NCI-H510A treated with DMSO at 0.1 percent for 48 hours (cell line): ENCODE data around the gene NFIB.
A peak's percentile ranks its signal among the peaks of the same experiment; 100 is the strongest.

ENCODE experiments used
- DNase-seq: peaks from one replicate; lab custom pipeline; 2025; lab: John Stamatoyannopoulos, UW

The NFIB gene

DNA sequence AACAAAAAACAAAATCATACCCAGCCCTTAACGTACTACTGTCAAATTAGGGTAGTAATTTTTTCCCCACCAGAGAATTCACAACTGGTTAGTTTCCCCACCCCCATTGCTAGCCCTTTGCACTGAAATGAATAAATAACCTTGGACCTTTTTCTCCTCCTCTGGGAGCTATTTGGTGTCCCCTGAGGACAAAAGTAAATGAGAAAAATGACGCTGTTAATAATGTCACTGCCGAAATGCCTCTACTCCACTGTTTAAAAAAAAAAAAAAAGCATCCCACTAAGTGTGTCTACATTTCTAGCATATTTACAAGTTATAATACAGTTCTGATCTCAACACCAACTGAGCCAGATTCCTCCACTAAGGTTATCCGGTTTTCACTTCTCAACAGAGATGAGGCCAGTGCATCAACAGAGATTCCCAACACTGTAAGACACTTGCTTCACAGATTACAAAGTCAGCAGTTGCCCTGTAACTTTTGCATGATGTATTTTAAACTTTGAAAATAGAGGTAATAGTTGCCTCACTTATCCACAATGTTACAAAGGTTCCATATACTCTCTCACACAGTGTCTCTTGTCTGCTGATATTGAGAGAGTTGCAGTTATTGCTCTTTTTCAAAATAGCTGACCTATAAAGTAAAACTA lies 5.1 kb upstream of the NFIB start:
- no peak for DNase-seq

DNA sequence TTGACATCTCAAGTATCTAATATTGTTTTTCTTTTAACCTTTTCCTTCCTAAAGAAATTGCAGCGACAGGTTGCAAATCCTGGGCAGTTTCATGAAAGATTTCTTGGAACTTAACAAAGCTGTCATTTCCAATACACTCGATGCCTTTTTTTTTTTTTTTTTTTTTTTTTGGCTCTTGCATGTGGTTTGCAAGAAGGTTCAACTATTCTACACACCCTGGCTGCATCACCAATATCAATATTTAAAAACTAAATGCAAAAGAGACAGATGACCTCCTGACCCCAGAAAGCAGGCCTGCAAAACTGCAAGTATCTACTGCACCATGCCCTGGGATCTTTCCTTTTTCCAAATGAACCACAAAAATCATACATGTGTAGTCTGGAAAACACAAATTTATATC lies 4.4 kb upstream of the NFIB start:
- DNase-seq = no peak

DNA sequence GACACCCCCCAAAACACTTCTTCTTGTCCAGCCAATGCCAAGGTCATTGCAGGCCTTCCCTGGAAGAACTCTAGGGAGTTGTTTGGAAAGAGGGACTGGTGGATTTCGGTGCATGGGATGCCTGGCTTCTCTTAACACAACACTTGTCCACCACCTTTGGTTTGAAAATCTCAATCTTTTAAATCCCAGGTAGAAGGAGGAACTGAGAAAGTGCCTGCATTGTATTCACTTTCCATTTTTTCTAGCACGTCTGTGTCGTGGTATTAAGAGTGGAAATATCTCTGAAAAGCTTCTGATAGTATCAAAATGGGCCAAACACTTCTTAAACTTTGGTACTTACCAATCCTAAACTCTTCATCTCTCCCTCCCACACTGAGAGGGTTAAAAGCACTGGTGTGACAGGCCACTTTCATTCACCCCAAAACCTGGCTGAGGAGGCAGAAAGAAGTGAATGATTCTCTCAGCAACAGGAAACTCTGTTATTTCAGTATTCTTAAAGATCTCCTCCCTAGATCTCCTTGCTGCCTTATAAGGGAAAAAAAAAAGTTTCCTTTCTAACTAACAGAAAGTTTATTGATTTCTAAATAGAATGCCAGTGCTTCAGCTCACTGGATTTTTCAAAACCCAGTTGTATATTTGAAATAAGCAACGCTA lies 3.9 kb upstream of the NFIB start:
- no peak for DNase-seq

DNA sequence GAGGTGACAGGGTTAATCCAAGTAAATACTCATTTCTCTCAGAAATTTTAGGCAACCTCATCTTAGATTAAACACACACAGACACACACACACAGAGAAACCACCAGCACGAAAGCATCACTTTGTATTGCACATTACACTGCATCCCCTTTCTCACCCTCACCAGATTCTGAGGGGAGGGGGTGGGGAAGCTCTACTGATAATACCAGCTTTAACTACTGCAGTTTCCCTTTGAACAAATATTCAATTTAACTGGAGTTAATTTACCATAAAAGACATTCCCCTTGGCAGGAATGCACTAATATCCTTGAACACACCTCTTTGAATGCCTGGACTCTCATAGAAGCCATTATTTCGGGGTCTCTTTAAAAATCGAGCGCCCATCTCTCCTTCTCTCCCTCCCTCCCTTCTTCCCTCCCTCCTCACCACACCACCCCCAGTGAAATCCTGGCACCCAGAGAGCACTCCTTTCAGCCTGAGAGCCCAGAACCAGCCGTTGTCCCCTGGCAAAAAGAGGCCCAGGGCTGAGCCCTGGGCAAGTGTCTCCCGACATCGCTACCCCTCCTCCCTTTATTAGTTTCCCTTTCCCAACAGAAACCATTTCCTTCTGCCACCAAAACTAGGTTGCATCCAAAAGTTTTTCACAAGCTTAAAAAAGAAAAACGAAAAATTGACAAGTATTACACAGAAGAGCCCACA lies 2.8 kb upstream of the NFIB start:
- DNase-seq = no peak

DNA sequence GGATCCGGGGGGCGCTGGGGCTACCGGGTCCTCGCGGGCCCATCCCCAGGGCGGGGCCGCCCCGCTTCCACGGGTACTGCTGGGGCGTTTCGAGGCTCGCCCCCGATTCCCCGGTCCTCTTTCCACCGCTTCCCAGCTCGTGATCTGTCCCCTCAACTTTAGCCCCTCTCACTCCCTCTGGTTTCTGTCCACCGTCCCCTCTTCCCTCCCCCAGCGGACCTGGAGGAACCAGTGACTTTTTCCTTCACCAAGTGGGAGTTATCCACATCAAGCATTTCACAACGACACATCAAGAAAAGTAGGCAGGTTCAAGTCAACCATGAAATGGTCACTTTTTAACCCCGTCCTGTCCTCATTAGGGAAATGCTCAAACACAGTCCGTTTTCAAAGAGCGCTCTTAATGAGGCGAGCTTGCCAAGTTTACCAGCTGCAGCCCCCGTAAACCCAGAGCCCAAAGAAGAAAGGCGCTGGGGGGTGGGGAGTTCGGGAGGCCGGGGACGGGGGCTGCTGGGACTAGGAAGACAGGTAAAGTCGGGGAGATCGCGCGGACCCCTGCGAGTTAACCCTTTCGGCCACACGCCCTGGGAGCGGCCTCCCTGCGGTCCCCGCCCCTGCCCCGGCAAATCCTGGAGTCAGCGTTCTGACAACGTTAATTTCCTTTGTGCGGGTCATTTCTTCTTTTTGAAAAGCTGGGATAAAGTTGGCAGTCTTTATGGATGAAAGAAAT lies 2.1 kb upstream of the NFIB start:
- DNase-seq = peak; percentile 26

DNA sequence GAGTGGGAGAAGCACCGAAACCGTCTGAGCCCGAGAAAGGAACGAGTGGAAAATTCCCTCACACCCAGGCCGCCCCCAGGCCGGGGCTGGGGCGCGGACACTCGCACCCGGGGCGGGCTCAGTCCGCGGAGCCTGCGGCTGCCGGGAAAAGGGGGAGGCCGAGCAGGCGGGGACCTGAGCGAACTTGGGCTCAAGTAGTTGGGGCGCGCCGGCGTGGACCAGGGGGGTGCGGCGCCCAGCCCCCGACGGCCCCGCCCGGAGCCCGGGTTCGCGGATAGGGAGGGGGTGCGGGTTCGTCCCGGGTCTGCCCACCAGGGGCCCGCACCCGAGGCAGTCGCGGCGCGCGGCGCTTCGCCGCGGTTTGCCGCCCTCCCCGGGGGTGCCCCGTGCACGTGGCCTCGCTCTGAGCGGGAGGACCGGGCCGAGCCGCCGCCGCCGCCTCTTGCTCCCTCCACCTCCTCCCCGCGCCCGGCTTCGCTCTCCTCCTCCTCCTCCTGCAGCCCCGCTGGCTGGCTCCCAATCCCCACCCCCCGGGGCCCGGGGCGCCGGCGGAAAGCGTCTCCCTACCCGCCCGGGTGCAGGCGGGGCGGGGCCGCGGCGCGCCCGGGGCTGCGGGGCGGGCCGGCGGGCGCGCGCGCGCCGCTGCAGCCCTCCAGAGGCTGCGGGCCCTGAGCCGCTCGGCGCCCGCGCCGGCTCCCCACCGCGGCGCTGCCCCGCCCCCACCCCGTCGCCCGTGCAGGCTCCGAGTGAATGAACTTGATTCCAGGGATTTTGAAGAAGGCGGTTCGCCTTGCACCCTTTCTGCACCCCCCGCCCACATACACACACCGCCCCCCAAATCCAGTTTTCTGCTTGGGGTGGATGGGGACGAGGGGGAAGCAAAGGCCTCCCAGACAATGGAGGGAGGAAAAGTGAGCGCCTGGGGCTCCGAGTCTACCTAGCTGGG lies 1.3 kb upstream of the NFIB start:
- DNase-seq = peak; percentile 52

DNA sequence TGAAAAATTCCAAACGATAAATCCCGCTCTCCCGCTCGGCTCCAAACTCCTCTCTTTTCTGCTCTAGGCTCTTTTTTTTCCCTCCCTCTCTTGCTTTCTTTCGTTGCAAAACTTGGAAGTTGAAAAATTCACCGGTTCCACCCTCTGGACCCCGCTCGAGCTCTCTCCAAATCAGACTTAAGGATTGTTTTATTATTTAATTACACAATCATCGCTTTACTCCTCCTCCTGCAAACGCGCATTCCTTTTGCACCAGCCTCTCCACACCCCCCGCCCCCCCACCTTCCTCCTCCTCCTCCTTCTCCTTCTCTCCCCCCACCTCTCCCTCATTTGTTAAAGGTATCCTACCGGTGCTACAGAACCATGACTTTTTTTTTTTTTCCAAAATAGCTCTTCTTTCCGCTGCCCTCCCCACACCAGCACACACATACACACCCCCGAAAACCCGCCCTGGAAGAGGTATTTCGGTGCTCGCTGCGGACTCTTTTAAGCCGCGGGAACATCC lies 535 bp upstream of the NFIB start:
- DNase-seq = peak; percentile 28

DNA sequence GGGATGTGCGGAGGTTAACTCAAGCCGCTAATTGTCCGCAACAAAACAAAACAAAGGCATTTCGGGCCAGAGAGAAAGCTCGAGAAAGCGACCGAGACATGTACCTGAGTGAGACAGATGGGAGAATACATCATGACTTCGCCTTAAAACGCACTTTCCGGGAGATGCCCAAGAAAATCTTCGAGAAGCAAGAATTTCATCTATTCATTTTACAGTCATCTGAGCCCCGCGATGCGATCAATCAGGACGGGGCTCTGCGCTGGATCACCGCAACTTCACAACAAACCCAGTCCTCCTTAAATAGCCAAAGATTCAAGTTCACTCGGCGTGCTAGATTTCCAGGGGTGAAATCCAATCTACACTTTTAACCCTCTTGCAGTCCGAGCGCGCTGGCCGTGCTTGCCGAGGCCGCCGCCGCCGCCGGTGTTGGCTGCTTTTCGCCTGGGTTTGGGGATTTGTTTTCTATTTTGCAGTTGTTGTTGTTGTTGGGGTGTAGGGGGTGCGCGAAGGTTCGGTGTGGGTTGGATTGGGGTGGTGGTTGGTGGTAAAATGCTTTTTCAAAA lies 482 bp downstream of the NFIB start:
- no peak for DNase-seq

DNA sequence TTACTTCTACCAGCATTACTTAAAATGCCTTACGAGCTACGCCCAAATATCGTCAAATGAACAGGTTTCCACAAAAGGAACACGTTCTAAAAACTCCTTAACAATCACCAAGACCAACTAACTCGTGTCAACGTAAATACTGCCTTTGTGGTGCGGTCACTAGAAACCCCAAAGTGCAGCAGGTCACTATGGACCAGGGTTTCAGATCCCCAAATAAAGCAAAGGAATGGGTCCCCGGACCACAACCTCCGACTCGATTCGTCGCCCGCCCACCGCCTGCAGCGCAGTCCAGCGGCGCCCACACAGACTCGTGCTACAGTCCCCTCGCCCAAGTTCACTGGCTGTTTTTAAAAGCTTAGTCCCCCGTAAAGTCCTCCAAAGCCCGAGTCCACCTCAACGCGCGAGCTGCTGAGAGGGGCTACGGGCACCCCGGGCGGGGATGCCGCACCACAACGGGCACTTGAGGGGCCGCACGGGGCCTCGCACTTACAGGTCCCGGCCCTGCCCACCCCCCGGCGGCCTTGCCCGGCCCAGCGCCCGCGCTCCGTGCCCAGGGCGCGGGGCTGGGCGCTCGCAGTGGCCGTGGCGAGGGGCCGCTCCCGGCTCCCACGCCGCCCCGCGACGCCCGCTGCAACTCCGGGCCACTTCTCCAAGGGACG lies 1.1 kb downstream of the NFIB start:
- no peak for DNase-seq

DNA sequence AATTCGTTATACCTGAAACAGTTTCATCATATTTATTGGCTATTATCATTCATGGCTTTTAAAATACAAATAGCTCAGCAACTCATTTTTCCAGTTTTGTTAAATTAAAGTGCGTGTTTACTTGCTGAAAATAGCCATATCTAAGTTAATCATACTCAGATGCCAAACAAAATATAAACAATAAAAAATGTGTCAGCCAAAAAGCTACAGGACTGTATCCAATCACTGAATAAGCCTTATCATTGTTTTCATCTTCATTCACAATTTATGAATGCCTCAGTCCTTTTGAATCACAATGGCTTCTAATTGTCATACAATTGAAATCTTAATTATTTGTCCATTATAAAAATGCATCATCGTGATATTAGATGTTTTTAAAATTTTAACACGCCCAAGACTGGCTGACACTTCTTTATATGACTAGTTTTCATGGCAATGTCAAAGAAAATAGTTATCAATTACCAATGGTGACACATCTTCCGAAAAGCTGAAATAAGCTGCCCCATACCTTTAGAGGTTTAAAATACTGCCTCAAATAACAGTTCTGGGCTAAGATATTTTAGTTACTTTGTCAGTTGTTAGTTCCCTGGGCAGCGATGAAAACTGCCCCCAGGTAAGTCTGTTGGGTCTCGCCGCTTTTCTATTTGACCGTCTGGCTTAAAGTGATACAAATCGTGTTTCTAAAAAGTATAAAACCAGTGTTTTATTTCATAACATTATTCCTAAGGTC lies 1.8 kb downstream of the NFIB start:
- no peak for DNase-seq

DNA sequence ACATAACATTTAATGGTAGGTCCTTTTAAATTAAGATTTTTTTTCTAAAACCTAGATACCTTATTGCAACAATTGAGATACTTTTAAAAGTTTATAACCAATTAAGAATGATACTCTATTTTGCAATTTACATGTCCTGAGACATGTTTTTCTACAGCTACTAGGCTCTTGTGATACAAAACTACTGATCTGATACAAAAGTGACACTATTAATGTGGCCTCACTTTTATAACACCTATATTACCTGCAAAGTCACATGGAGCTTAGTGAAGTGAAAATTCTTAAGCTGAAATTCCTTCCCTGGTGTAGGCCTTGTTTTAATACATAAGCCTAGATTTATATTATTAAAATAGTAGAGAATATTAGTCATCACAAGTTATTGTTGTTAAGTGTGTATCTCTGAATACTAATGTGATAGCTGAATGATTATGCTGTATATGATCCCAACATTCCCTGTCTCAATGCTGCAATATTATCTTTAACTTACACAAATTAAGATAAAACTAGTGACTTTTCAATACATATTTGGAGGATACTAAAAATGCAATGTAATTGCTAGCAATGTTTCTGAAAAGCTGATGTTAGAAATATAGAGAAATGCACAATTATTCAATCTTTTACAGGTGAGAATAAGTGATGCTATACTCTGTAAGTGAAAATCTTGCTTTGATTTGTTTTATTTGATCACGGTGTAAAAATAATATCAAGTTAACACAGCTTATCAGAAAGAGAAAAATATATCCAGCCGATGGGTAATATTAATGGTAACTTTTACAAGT lies 2.6 kb downstream of the NFIB start:
- no peak for DNase-seq

DNA sequence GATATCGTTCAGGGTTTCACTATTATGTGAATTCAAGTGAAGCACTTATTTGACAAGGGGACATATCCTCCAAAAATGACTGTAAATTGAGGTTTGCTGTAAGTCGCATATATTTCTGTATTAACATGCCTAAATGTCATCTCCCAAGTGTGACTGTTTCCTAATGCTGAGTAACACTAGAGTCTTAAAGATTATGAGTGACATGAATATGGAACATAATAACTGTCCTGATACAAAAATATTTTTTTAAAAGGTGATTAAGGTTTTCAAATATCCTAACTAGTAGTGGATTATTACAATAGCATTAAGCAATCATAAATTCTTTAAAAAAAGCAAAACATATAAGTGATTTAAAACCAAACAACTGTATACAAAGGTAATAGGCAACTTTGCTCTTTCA lies 3.6 kb downstream of the NFIB start:
- DNase-seq = no peak

DNA sequence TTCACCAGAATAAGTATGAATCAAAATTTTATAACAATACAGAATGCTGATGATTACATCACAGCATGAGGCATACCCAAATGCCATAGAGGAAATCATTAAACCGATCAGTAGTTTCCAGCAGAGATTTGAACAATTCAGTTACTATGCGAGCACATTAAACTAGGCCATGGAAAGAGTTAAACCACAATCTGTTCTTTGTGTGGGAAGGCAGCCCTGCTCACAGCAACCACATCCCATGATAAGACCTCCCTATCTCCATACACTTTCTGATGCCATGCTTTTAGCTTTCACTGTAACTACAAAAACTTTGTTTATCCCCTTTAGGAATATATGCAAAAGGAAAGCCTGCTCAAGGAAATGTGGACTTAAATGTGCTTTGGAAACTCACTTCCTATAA lies 4.5 kb downstream of the NFIB start:
- DNase-seq = no peak

DNA sequence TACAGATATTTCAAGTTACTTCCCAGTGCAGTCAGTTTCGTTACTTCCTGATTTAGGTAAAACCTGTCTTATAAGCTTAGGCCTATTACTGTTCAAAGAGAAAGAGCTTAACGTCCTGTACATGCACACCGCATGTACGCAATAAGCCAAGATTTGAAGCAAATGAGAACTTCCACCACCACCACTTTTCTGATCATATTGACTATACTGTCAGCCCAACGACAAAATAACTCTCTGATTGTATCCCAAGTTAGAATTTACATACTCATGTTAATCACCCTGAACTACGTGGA lies 5.1 kb downstream of the NFIB start:
- no peak for DNase-seq

DNA sequence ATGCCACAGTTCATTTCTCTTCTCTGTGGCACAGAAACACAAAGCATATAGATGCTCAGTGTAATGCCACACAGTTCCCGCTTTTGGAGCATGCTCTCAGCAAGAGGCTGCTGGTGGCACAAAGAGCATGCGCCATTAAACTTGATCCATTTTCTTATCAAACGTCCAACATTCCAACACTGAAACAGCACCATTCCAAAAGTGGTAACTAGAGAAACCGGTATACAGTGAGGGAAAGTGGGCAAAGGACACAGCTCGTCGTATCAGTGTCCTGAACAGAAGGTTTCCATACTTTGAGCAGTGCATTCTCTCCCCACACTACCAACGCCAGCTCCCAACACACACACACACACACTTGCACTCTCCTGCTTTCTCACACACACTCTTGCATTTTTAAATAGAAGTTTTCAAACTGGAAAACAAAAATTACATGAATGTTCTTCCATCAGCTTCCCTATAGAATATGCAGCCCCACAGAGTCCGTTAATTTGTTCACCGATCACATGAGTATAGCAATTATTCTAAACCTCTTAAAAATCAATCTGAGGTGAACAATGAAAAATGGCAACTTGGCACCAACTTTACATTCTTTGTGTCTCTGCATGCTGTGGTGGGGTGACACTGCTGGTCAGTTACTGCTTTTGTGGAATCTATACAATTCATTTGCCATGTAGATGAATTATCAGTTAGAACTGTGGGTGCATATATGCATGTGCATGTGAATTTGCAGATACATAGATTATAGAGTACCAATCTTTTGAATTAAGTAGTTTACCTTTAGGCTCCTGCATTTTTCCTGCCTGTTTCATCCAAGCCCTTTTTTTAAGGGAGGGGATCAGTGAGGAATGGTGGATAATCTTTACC lies 5.7 kb downstream of the NFIB start:
- no peak for DNase-seq

DNA sequence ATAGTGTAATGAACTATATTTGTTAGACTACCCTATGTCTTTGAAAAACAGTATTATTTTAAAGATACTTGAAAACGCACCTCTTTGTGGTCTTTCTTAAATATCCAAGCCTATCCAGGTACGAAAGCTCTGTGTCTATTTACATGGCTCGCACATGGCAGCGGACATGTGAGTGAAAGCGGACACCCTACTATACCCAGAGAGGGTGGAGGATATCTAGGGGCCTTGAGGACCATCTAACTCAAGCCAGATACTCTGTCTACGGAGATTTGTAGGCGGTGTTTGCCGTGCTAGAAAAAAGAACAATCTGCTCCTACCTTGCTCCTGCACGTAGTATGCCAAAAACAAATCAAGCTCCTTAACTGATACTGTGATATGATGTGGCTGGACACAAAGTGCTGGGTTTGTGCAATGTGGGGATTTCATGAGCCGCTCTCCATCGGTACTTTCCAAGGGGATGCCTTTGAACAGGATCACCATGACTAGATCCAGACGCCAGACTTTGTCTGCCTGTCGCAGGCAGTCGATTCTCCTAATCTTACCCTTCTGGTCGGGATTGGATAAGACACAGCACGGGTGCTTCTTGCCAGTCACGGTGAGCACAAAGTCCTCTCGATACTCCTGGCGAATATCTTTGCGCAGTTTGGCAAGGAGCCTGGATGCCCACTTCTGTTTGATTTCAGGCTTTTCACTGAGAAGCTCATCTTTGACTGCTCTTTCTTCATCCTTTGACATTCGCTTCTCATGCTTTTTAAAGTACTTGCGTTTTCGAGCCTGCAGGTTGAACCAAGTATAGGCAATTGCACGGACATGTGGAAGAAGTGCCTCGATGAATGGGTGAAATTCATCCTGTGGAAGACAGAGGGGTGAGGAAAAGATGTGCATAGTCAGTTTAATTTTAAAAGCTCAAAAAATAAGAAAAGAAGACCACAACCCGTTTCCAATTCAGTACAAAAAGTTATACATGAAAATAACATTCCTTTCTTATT lies 7.0 kb downstream of the NFIB start:
- DNase-seq = no peak

DNA sequence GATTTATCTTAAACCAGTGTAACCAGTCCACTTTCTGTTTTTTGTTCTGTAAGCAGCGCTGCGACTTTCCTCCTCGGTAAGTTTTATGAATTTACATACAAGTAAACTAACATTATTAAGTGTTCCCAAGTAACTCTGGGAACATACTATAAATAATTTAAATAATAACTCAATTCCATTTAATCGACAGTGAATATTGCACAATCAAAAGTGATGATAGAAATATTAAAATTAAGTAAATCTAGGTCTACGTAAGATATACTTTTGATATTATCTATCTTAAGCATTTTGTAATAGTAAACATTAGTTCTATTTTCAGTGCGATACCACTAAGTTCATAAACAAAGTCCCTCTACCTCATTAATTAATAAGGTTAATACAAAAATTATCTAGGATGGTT lies 7.8 kb downstream of the NFIB start:
- no peak for DNase-seq
